Superior temporal gyrus (tissue), 1 donor: ENCODE data around the gene LIG1.

Experiments used
- DNase-seq: peaks from one replicate; pipeline ENCODE4 v3.0.0-alpha.2; 2016; ENCODE audit errors: extremely low spot score

LIG1 gene

DNA sequence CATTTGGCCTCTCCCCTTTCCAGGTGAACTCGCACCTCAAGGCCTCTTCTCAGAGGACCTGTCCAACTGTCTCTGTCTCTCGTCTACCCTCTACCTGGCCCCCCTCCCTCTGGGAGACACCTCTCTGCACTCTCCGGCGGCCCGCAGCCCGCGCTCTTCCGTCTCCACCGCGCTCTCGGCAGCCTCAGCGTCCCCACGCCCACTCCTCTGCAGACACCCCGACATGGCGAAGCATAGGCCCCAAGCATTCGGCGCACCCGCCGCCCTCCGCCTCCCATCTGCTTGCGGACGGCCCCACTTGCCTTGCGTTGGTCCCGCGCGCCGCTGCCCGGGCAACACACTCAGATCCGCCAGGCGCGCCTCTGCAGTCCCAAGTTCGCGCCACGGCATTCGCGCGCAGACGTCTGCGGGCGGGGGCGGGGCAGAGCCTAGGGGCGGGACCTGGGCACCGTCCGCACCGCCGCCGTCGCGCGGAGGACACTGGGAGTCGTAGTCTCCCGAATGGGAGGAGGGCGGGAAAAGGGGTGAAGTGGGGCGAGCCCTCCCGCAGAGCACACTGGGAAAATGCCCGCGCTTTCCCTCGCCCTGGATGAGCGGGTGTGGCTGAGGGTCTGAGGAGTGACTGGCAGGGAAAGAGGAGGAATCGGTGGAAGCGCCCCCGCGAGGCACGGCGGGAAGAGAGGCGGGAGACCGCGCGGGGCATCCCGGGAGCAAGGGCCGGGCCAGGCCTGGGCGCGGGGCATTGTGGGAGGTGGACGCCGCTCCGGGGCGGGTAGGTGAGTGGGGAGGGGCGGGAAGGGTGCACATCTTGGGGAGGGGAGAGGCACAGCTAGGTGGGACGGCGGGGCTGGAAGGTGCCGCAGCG lies at the start of gene LIG1, which contains the start of gene ZSWIM9:
LIG1 (minus strand) TSS at position 406 of the 865 bp plus-strand sequence. CDS start 4,778 bp downstream, outside the sequence.
ZSWIM9 (plus strand) TSS at position 742 of the 865 bp plus-strand sequence. CDS start 1,123 bp downstream, outside the sequence.
- DNase-seq, result peak; percentile 94

DNA sequence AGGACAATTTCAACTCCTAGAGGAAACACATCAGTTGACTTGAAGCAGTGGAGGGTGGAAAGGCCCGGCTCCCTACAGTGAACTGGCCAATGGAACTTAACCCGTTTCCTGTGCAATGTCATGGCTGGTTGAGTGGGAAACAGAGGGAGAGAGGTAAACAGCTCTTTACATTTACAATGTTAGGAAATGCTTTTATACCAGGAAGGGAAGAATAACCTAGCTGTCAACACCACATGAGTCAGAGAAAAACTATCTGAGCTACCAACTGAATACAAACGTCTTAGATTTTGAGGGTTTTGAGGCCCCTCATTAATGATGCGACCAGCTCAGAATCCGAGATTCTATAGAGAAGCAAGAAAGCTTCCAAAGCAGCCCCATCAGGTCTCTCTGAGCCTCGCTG lies 48.9 kb upstream of the LIG1 start:
- DNase-seq, result no peak

DNA sequence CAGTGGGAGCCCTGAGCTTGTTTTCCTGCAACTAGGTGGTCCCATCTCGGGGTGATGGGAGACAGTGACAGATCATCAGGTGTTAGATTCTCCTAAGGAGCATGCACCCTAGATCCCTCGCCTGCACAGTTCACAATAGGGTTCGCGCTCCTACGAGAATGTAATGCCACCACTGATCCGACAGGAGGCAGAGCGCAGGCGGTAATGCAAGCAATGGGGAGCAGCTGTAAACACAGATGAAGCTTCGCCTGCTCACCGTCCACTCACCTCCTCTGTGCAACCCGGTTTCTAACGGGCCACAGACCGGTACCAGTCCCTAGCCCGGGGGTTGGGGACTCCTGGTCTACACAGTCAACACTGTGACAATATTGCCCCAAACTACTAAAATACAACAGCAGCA lies 46.8 kb upstream of the LIG1 start:
- DNase-seq, result no peak

DNA sequence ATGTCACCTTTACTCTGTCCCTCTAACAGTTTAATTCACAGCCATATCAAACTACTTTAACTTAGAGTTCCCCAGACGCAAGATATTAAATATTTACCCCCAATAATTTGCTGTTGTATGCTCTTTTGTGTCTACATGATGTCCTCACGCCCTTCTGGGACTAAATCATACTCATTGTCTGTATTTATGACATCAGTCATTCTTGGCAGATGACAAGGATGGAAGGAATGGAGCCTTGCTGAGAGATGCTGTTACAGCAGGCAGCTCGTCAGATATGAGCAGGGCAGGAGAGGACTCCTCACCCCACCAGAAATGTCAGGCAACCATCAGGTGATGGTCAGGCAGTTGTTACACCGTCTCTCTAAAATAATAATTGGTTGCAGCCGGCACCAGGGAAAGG lies 43.8 kb upstream of the LIG1 start:
- DNase-seq, result no peak

DNA sequence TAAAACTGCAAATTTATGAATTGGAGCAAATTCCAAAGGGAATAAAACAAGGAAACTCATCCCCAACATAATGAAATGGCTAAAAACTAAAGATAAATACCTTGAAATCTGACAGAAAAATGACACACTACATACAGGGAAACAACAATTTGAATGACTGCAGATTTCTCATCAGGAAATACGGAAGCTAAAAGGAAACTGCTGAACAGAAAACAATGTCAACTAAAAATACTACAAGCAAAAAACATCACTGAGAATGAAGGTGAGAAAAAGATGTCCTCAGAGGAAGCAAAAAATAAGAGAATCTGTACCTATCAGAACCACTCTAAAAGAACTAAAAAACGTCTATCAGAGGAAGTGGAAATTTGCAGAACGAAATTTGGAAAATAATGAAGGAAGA lies 39.9 kb upstream of the LIG1 start:
- DNase-seq, result no peak

DNA sequence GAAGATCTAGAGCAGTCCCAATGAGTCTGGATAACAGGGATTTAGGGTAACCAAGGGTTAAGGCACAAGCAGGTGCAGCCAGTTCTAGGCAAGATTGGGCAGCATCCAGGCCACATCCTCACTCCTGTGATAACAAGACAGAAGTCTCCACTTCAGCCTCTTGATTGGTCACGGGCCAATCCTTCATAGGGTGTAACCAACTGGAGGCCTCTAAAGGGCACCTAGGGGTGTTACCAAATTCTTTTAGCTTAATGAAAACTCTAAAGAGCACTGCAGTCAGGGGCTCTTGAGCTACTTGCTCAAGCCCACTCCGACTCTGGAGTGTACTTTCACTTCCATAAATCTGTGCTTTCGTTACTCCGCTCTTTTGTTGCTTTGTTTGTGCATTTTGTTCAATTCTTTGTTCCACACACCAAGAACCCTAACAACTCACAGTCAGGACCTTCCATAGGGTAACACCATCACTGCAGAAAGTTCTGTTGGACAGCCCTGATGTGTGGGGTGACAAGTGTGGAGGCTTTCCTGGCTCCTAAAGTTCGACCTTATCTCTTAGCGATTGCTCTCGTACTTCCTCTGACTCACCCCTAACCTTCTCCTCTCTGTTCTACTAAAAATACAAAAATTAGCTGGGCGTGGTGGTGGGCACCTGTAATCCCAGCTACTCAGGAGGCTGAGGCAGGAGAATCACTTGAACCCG lies 36.4 kb upstream of the LIG1 start:
- no peak for DNase-seq

DNA sequence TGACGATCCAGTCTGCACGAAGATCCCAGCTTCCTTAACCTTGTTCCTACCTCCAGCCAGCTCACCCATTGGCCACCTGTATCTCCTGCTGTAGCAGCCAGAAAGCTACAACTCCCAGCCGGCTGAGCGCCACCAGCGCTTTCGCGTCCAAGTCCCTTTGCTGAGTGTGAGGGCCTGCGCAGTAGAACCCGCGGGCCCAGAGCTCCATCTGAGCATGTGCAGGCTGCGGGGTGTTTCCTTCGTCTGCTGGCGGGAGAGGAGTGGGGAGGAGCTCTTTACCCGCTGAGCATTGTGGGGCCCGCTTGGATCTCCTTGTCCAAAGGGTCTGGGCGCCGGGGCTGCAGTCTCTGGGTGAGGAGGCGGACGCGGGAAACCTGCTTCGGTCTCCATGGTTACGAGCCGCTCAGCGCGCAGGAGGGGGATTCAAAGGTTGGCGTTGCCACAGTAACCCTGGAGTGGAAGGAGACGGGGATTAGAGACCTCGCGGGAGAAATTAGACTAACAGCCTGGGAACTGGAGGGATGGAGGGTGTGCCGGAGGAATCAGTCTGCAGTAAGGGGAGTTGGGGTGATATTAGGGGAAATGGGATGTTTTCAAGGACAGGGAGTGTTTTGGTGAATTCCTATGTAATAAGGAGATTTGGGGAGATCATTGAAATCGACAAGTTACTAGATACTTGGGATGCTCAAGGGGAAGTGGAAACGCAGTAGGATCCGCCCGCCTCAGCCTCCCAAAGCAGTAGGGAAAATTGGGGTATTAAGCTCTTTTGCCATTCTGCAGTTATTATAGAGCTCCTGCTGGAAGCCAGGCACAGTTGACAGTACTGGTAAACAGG lies 33.9 kb upstream of the LIG1 start:
- peak; percentile 98 for DNase-seq

DNA sequence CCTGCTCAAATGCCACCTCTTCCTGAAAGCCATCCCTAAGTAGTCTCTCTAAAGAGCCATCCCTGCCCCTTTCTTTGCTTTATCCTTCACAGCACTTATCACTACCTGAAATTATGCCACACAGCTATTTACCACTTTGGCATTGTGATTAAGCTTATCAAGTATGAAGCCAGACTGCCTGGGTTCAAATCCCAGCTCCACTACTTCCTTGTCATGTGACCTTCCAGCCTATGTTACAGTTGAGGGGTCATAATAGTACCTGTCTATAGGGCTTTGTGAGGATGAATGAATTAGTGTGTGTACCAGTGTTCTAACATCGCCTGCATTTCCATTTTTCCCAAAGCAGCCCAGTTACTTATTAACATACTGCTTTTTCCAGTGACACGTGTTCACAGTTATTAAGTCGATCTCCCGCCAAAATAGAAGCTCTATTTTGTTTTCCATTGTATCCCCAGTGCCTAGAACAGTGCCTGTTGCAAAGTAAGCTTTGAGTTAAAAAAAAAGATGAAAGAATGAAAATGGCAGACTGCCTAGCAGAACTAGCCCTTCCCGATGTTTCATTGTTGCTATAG lies 33.2 kb upstream of the LIG1 start:
- no peak for DNase-seq

DNA sequence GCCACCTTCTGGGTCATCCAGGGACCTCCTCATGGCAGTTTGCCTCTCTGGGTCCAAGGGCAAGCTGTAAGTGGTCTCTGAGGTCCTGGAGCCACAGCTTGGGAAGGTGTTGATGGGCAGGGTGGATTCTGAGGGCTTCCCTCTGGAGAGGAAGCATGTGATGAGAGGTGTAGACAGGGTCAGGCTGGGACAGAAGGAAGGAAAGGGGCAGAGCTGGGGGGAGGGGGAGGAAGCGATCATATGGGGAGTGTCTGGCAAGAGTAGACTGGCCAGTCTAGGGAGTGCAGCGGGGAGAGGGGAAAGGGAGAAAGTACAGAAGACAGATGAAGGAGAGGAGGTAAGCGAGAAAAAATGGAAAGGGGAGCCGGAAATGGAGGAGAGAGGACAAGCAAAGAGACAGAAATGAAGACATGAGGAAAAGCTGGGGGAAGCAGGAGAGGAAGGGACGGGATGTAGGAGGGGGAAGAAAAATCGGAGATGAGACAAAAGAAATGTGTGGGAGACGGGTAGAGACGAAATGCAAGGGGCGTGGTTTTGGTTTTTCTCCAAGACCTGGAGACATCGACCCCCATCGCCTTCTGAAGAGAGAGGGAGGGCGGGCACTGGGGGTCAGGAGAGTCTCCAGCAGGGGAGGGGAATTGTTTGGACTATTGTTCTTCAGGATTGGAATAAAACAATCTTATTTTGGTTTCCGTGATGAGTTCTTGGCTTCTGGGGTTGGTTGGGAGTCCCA lies 27.0 kb upstream of the LIG1 start:
- DNase-seq, result no peak

DNA sequence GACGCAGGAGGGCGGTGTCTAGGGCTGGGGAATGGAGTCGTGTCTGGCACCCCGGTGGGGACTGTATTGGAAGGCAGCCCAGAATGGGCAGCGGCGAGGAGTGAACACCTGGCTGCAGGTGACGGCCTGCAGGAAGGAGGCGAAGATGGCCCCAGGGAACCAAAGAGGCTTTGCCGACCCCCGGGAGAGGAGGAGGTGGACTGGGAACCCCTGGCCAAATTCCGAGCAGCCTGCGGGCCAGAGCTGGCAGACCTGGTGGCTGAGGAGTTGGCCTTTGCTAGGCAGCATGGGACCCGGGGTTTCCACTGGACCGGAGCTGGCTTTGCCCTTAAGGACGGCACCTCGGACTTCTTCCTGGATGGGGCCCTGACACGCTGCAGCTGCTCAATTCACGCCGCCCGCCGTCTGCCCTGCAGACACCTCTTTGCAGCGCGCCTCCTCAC lies 26.2 kb upstream of the LIG1 start:
- DNase-seq, result no peak

DNA sequence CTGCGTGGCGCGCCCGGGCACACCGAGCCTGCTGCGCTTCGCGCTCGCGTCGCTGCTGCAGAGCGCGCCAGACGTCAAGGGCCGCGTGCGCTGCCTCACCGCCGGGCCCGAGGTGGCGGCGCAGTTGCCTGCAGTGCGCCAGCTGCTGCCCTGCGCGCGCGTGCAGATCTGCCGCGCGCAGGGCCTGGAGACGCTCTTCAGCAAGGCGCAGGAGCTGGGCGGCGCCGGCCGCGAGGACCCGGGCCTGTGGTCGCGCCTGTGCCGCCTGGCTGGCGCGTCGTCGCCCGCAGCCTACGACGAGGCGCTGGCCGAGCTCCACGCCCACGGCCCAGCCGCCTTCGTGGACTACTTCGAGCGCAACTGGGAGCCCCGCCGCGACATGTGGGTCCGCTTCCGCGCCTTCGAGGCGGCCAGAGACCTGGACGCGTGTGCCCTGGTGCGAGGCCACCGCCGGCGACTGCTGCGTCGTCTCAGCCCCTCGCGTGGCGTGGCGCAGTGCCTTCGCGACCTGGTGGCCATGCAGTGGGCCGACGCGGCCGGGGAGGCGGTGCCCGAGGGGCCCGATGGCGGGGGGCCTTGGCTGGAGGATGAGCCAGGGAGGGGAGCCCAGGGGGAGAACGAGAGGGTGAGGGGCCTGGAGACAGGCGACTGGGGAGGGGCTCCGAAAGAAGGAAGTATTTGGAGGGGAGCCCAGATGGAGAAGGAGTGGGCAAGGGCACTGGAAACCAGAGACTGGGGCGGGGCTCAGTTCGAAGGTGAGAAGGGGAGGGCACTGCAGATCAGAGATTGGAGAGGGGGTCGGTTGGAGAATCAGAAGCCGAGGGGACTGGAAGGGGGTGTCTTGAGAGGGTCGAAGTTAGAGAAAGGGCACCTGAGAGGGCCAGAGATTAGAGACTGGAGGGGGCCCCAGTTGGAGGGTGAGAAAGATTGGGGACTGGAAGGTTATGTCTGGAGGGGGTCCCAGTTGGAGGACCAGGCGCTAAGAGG lies 25.0 kb upstream of the LIG1 start:
- no peak for DNase-seq

DNA sequence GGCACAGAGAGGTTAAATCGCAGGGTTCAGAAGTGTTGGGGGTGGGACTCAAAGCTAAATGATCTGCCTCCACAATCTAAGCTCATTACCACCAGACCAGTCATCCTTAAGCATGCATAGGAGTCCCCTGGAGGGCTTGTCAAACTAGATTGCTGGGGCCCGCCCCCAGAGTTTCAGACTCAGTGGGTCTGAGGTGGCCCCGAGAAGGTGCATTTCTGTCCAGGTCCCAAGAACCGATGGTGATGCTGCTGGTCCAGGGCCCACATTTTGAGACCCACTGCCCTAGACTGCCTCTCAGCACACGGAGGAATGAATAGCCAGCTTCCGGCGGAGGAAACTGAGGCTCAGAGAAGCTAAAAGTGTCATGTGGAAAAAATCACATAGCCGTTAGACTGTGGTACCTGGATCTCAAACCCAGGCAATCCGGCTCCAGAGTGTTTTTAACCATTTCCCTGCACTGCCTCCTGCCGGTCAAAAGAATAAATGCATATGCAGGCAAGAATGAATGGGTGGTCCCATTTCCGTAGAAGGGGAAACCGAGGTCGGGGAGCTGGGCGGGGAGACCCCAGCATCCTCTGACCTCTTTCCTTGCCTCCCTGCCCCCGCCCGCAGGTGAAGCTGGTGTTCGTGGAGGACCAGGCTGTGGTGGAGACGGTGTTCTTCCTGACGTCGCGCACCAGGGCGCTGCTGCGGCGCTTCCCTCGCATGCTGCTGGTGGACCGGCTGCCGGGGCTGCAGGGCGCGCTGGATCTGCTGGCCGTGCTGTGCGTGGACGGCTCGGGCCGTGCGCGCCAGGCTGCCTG lies 24.1 kb upstream of the LIG1 start:
- no peak for DNase-seq

DNA sequence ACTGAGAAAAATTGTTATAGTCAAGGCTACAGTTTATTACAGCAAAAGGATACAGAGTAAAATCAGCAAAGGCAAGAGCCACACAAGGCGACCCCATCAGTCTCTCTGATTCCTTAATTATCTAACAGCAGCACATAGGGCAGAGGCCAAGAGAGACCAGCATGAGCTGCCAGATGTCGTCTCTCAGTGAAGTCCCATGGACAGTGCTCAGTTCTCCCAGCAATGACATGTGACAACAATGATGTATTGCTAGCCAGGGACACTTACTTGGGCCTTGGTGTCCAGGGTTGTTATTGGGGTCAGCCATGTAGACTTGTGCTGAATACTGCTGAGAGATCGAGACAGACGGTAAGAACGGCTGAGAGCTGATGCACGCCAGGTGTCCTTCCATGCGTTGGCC lies 22.6 kb upstream of the LIG1 start:
- peak; percentile 34 for DNase-seq

DNA sequence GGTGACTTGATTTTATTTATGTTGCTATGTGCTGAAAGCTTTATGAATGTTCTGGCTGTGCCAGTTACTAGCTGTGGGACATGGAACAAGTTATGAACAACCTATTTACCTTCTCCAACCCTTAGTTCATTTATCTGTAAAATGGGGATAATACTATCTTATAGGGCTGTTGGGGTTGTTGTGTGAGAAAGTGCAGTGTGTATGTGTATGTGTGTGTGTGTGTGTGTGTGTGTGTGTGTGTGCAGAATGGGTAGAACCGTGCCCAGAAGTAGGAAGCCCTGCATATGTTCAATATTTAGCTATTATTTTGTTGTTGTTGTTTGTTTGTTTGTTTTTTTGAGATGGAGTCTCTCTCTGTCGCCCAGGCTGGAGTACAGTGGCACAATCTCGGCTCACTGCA lies 20.7 kb upstream of the LIG1 start:
- DNase-seq, result no peak

DNA sequence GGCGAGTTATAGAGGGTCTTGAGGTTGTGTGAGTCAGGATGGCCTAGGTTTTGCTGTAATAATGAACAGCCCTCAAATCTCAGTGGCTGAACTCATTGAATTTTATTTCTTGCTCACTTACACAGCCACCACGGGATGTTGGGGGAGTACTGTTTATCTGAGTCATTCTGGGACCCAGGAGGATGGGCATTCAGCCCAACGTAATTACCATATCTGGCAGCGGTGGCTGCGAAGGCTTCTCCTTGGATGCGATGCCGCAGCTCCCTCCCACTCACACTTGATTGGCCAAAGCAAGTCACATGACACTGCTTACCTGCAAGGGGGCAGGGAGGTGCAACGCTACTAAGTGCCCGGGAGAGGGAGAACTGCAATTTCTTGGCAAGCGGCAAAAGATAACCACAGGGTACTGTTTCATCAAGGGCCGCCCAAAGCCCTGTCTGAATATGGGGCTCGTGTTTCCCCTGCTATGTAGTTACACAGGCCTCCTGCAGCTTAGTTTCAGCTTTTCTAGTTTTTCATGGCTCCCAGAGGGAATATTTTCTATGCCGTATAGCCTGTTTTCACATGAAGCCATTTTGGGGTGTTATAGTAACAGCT lies 20.2 kb upstream of the LIG1 start:
- DNase-seq, result peak; percentile 86

DNA sequence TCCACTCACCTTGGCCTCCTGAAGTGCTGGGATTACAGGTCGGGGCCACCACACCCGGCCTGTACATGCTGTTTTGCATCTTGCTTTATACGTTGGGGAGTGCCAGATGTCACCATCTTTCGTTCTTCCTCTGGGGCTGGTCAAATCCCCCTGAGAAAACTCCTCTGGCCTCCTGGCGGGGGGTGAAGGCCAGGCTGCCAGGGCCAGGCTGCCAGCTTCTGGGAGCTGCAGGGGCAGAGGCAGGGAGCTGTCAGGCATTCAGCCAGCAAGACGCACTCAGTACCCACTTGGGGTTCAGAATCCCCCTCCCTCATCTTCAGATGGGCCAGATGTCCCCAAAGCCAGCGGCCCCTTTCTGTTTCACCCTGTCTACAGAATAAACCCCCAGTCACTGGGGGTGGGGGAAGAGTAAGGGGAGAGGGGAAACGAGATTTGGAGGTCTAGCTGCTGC lies 16.4 kb upstream of the LIG1 start:
- DNase-seq, result no peak

DNA sequence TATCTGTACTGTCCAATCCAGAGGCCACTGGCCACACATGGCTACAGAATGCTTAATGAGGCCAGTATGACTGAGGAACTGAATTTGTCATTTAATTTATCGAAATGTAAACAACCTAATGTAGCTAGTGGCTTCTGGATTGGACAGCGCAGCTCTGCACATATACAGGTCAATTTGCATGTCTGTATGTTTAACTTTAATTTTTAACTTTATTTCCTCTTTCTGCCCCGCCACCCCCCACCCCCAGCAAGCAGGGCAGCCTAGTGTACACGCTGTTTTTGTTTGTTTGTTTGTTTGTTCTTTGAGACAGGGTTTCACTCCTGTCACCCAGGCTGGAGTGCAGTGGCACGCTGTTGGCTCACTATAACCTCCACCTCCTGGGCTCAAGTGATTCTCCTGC lies 15.9 kb upstream of the LIG1 start:
- no peak for DNase-seq

DNA sequence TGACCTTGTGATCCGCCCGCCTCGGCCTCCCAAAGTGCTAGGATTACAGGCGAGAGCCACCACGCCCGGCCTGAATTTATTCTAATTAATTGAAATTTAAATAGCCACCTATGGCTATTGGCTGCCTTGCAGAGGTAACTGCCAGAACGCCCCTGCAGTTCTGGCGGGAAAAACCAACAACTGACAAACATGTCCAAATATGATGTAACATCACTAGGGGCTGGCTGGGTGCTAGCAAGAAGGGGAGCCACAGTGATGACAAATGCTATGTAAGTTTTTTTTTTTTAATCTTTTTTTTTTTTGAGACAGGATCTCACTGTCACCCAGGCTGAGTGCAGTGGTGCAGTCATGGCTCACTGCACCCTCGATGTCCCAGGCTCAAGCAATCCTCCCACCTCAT lies 13.2 kb upstream of the LIG1 start:
- no peak for DNase-seq
